Lung microvascular endothelial cell (primary cell): Measurements from ENCODE around the gene PMFBP1. TPM values are rescaled to one million over a fixed set of nuclear protein-coding genes. Genes with fewer than 3 reads are reported as not detected.
"Not testable (repeated sequence)": the region's sequence is repeated elsewhere in the genome, so short reads cannot be mapped to it uniquely, and the experiment has no call there.

Source experiments
- DNase-seq, 2 donors: peaks; one replicate each; pipeline versions ENCODE4 v3.0.0 to v3.0.0-alpha.2; 2010; ENCODE audit warnings: low read depth in 2 of 2
- total RNA-seq: library from RNA; depleted of rRNA; stranded (reverse); fragments of >200 nt; gene quantifications from 2 replicates; pipeline ENCODE4 v1.2.1, GENCODE V29; 2014

Gene PMFBP1
- total RNA-seq, 1 donor from 2014 or later: under 0.01 TPM

DNA sequence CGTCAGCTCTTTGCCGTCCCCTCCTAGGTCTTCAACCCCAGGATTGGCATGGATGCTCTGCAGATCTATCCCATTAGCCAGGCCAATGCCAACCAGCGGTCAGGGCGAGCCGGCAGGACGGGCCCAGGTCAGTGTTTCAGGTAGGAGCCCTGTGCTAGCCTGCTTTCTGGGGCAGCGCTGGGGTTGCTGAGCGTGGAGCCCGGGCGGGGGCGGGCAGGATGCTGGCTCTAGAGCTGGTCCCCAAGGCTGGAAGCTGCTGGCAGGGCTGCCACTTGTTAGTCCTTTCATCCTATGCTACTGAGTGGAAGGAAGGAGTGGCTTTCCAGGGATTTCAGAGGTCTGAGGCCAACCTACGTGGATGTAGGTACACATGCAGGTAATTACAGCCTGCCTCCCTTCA is 66.0 kb downstream of the PMFBP1 start:
- no peak for DNase-seq

DNA sequence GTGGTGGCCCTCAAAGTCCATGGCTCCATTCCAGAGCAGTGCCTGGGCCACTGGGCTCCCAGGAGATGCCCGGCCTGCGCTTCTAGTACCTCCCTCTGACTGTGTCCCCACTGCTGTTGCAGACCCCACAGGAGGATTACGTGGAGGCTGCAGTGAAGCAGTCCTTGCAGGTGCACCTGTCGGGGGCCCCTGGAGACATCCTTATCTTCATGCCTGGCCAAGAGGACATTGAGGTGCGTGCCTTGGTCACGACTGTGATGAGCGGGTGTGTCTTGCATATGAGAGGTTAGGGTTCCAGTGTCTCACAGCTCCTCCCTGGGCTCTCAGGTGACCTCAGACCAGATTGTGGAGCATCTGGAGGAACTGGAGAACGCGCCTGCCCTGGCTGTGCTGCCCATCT is 67.0 kb downstream of the PMFBP1 start:
- no peak for DNase-seq

DNA sequence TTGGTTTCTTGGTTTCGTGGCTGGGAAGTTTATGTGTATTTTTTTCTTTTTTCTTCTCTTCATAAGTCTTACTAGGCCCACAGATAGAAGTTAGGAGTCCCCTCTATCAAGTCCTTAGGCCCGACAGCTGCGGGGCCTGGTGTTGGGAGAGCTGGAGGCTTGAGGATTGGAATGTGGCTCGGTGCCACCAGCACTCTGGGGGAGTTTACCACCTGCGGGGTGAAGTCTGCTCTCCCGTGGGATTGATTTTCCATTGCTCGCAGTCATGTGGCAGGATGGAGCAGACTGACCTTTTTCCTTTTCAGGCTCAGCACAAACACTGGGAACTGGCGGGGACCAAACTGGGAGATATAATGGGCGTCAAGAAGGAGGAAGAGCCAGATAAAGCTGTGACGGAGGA is 70.8 kb downstream of the PMFBP1 start:
- DNase-seq: no peak

DNA sequence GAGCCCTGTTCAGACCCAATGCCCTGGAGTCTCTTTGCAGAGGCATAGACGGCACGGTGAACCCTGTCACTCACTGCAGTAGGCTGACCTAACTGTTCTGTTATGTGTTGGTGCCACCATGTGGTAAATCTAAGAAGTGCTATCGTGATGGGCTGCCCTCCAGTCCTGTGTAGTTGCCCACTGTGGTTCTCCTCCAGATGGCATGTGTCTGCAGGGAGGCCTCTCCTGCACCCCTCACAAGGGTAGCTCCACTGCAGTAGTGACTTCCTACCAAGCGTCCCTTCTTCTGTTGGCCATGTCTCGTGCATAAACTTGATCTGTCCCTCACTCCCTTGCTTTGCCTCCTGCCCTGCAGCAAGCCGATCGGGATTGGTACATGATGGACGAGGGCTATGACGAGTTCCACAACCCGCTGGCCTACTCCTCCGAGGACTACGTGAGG is 72.6 kb downstream of the PMFBP1 start:
- peak; percentile 77 to 82 for DNase-seq

DNA sequence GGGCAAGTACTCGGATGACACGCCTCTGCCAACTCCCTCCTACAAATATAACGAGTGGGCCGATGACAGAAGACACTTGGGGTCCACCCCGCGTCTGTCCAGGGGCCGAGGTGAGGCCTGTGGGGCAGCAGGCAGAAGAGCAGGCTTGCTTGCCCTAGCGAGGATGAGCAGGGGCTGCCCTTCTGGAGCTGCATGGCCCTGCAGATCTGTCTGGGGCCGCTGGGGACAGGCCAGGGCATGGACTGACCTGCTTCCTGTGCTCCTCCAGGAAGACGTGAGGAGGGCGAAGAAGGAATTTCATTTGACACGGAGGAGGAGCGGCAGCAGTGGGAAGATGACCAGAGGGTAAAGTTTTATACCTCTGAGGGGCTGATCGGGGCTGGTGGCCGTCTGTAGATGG is 73.0 kb downstream of the PMFBP1 start:
- DNase-seq: no peak

GRCh38 chr16:72094266-72094610 is 77.7 kb downstream of the PMFBP1 start:
- peak in 1 of 2 donors; percentile 17 for DNase-seq

DNA sequence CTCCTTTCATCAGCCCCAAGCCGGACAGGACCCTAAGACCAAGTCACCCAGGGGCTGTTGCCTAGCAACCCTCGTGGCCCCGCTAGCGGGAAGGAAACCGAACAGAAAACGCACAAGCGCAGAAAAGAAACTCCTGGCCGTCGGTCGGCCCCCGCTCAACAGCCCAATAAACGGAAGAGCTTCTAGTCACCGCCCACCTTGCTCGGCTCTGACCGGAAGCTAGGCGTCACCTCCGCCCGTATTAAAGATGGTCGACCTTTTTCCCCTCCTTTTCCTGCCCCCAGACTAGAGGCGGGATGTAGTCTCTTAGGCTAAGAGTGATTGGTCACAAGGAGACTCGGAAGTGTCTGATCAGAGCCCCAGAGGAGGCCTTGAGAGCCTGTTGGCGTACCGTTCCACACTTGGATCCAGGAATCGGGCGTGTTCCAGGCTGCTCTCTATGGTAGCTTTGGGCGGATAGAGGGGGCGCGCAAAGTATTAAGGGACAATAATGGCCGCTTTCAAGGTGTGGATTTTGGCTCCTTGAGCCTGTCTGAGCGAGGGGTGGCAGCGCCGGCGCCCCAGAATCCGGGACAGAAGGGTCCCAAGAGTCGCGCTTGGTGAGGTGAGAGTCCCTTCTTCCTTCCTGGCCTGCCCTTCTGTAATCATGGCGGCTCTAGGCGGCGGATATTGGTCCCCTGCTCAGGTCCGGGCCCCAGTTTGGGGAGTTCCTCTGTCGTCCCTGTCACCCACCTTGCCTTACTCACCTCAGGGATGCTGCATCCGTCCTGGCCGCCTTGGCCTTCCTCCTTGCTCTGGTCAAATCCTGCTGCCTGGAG is 78.3 kb downstream of the PMFBP1 start, which contains the start of the genes DHX38 and TXNL4B:
DHX38 (plus strand) TSS at position 400 of the 818 bp plus-strand sequence. CDS start 2,311 bp downstream, outside the sequence.
TXNL4B (minus strand) TSS at position 173 of the 818 bp plus-strand sequence. CDS start 2,871 bp downstream, outside the sequence.
- peak; percentile 99 for DNase-seq

GRCh38 chr16:72092832-72093447 is 79.0 kb downstream of the PMFBP1 start:
- peak; percentile 66 for DNase-seq

GRCh38 chr16:72091217-72091616 is 80.7 kb downstream of the PMFBP1 start:
- no peak for DNase-seq

DNA sequence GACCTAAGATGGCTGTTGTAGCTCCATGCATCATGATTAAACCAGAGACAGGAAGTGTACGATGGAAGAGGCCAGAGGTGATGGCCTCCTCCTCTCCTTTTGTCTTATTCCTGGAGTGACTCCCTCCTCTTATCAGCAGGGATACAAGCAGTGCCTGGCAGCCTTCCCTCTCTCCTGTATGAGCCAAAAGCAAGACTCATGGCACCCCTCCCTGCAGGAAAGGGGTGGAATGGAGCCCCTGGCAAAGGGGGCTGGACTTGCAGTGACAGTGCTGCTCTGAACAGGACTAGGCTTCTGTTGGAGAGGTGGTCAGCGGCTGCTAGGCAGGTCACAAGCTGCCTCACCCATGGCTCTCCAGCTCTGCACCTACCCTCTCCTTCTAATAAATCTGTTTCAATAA is 87.0 kb downstream of the PMFBP1 start:
- no peak for DNase-seq

DNA sequence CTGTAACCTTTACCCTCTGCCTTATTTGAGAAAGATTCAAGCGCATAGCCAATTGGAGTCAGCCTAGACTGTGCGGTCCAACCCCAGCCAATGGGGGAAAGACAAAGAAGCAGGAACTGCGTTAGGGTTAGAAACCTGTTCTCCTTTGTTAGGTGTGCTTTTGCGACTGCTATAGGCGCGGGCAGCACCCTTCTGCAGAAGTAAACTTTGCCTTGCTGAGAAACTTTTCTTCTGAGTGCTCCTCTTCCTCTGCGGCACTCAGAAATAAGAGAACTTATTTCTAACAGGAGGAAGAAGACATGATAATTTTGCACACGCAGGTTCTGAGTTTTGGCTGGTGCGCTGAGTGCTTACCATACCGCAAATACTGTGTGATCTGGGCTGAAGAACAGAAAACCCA is 87.5 kb downstream of the PMFBP1 start:
- DNase-seq: no peak

GRCh38 chr16:72083778-72084404 is 88.1 kb downstream of the PMFBP1 start:
- no peak for DNase-seq

- not testable (repeated sequence) for DNase-seq
Observed at GRCh38 chr16:72076991-72077706, 94.8 kb downstream of the PMFBP1 start.

DNA sequence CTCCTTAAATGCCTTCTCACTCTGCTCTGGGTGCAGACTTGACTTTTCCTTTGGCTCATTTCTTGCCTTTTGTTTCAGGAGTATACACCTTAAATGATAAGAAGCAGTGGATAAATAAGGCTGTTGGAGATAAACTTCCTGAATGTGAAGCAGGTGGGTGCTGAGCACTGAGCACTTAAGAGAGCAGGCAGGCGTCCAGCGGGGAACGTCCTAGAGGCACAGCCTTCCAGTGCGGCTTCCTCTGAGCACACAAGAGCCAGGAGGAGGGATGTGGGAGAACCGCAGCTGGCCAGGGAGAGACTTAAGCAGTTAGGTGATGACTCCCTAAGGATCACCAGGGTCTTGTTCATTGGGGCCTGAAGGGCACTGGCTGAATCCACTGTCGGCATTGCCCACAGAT is 96.9 kb downstream of the PMFBP1 start:
- DNase-seq: not testable (repeated sequence)

- no peak for DNase-seq
Observed at GRCh38 chr16:72073560-72074230, 98.3 kb downstream of the PMFBP1 start.

DNA sequence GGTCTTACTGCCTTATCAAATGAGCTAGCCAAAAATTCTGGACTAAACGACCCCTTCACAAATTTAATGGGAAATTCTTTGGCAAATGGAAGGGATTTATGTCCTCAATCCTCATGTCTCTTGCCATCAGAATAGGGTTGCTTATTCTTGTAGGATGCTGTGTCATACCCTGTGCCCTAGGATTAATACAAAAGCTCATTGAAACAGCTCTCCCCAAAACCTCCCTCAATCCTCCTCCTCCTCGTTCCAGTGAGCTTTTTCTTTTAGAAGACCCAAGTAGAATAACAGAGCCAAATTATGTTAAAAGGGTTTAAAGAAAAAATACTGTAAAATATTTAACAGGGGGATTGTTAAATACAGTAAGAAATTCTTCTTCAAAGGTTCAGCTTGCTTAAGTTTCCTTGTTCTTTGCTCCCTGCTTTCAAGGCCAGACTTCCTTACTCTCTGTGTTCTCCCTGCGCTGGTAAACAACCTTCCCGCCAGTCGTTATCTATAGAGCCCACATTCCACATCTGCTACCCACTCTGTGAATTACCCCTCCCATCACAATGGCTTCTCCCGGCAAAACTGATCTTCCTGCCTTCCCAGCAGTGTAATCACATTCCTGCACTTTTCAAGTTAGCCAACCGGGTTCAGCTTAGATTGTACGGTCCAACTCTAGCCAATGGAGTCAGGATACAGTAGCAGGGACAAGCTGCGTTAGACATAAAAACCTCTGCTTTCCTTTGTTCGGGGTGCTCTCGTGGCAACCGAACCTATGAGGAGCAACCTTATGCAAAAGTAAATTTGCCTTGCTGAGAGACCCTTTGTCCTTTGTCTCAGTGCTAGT is 99.2 kb downstream of the PMFBP1 start:
- no peak for DNase-seq
